HG03103 (cell line): ENCODE results near the gene SPTBN5.

Experiments used
- ATAC-seq: cut with Tn5 transposase; IDR thresholded peaks from one replicate; pipeline ENCODE4 v1.9.1; 2021; ENCODE audit warnings: low read depth; ENCODE audit not compliant: unreplicated experiment

Gene SPTBN5

DNA sequence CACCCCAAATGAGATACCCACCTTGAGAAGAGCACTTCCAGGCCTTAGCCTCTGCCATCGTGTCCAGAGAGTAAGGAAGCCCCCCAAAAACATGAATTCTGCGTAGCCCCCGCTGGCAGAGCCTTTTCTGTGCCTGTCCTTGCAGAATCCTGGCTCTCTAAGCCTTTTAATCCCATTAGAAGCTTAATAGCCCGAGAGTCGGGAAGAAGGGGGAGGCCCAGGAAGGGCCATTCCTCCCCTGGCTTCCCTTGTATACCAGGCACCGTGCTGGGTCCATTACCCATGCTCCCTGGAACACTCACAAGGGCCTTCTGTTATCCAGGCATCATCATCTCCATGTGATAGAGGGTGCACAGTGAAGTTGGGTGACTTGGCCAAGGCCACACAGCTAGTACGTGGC lies 7.1 kb downstream of the SPTBN5 start:
- no peak for ATAC-seq

DNA sequence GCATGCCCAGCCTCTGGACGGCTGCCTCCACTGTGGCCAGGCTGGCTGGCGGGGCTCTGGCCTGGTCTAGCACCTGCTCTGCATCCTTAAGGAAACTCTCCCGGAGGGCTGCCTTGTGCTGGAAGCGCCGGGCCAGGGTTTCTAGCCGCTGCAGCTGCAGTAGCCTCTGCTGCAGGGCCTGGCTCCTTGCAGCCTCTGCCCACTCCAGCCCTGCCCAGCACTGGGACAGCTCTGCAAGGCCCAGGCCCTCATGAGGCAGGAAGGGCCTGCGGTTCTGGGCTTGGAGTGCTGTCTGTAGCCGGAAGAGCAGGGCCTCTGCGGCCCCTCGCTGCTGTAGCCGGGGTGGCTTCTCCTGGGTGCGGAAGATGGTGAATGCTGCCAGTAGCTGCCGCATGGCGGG lies 8.0 kb downstream of the SPTBN5 start:
- no peak for ATAC-seq

DNA sequence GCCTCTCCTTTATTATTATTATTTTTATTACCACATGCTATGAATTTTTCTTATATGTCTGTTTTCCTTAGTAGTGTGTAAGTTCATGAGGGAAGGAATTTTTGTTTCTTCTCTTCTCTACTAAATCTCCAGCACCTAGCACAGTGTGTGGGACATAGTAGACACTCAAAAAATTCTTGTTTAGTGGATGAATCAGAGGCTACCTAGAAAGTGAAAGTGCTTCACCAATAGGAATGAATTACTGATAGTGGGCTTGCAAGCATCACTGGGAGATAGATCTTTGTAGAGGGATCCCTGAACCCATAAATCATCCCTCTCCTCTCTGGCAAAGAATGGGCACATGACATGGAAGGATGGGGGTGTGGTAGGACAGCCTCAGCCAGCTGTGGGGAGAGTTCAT lies 8.5 kb downstream of the SPTBN5 start:
- ATAC-seq: no peak

GRCh38 chr15:41884458-41884857 lies 9.4 kb downstream of the SPTBN5 start:
- ATAC-seq: no peak

DNA sequence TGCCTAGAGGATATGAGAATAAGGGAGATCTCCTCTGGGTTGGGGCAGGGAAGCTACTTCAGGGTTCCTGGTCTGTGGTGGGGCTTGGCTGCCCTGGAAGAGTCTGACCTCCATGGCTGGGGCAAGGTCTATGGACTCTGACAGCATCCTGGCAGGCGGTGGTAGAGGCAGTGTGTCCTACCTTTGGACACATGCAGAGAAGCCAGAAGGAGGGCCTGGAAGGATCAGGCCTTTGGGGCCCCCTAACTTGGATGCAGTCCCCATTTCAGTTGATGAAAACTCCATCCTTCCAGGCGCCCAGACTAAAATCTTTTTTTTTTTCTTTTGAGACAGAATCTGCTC lies 10.4 kb downstream of the SPTBN5 start:
- ATAC-seq: no peak

DNA sequence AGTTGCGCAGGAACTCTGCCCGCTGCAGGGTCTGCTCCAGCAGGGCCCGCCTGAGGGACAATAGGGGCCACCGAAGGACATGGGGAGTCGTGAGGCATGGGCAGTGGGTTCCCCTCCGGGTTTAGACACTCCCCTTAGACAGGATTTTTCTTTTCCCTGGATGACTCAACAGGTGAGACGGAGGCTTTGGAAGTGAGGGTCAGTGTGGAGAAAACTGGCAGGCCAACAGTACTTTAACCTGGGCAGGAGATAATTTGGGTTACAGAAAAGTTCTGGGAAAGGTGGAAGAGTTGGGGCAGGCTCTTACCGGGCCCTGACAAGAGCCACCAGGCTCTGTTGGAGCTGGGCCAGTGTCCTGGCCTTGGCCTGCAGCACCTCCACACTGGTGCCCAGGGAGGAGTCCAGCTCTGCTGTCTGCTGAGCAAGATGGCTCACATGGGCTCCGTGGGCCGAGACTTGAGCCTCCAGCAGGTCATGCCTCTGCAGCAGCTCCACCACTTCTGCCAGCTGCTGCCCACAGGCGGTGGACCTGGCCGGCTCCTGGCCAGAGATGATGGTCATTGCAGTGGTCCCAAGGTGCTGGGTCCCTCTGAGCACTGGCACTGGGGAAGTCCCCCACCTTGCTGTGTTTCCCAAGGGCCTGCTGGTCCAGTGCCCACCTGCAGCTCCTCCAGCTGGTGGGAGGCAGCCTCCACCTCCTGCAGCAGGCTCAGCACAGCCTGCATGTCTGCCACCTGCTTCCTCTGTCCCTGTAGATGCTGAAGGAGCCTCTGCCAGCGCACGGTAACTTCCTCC lies 11.0 kb downstream of the SPTBN5 start:
- ATAC-seq: no peak

DNA sequence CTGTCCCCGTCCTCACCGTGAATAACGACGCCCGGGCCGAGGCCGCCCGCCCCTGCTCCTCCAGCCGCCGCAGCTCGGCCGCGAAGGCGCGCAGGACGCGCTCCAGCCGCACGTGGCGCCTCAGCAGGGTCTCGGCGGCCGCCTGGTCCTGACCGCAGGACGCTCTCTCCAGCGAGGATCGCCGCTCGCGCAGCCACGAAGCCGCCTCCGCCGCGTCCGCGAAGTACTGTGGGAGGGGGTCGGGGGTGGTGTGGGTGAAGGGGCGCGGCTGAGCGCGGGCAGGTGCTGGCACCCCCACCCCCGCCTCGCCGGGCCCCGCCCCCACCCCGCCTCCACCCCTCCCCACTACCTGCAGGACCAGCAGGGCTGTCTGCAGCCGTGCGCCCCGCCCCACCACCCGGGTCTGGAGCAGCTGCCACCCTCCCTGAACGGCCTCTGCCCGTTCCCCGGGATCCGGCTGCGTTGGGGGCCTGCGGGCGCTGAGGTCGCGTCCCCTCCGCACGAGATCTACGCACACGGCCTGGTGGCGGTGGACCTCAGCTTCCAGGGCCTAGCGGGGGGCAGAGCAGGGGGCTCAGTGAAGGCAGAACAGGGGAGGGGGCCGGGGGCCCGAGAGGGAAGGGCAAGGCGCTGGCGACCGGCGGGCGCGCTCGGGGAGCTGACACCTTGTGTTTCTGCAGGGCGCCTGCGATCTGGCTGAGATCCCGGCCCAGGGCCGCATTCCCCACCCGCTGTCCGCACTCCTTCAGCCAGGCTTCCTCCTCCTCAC lies 11.7 kb downstream of the SPTBN5 start:
- no peak for ATAC-seq

DNA sequence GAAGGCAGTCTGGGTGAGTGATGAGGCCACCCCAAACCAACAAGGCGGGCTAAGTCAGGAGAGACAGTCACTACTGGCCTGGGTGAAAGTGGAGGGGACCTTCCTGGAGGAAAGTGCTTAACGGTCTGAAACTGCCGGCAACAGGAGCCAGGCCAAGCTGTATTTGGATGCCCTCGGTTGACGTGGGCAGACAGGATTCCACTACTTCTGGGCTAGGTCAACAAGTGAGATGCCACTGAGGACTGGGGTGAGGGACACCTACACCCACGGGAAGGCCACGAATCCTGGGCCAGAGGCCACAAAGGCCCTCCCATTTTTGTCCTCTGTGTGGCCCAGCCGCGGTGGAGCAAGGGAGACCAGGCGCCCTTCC lies 12.3 kb downstream of the SPTBN5 start:
- ATAC-seq: no peak

- no peak for ATAC-seq
These were observed 12.8 kb downstream of the SPTBN5 start for GRCh38 chr15:41881086-41881485.

GRCh38 chr15:41880156-41880877 lies 13.5 kb downstream of the SPTBN5 start:
- ATAC-seq: no peak

DNA sequence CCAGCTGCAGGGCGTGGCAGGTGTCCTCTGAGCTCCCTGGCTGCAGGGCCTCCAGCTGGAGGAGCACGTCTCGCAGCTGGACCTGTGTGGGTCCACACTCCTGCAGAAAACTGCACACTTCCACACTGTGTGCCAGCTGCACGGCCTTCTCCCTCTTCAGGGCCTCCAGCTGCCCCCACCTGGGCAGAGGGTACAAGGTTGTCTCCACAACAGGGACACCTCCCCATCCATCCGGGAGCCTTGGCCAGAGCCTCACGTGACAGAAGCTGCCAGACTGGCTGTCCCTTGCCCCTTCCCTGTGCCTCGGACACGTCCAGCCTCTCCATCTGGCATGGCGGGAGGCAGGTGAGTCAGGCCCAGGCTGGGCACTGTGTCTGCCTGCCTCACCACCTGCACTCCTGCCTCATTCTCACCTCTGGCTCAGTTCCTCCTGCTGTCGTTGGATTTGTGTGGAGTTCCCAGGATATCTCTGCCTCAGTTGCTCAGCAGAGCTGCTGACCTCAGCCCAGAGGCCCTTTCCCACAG lies 14.5 kb downstream of the SPTBN5 start:
- ATAC-seq: no peak

DNA sequence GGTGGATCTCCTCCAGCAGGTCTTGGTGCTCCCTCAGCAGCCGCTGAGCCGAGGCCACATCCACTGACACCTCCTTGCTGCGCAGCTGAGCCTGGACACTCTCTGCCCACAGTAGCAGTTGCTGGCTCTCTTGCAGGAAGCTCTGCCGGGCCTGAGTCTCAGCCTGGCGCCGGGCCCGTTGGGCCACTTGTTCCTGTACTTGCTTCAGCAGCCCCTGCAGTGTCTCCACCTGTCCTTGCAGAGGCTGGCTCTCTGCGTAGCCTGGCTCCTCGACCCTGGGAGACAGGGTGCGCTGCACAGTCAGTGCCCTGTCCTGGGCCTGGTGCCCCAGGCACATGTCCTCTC lies 15.5 kb downstream of the SPTBN5 start:
- no peak for ATAC-seq

- no peak for ATAC-seq
These were observed 16.1 kb downstream of the SPTBN5 start for GRCh38 chr15:41877631-41878354.

- ATAC-seq: no peak
These were observed 17.2 kb downstream of the SPTBN5 start for GRCh38 chr15:41876689-41877088.

DNA sequence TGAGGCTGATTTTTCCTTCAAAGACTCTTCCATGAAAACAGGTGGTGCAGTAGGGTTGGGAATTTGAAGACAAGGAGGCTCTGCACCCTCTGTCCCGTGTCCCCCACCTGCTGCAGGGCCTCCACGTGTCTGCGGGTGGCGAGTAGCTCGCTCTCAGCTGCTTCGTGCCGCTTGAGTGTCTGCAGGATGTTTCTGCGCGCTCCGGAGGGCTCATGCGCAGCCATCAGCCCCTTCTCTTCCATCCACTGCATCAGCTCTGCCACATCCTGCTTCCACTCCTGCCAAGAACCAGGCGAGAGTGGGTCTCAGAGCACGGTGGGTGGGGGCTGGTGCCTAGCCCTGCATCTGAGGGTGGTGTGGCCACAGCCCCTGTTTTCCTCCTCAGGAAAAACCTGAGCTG lies 17.8 kb downstream of the SPTBN5 start:
- ATAC-seq: no peak

DNA sequence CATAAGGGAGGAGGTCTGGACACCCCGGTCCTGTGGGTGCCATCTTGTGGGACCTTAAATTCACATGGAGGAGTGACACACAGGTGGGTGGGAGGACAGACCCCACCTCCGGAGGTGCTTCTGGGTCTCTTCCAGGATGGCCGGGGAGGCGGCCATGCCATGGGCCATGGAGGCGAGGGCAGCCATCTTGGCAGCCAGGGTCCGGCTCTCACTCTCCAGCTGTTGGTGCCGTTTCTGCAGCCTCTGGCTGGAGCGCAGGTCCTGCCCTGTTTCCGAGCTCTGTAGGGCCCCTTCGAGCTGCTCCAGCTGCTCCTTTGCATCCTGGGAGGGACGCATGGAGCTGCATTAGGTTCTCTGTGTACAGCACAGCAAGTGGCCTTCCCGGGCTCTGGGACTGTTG lies 19.1 kb downstream of the SPTBN5 start:
- ATAC-seq: no peak

DNA sequence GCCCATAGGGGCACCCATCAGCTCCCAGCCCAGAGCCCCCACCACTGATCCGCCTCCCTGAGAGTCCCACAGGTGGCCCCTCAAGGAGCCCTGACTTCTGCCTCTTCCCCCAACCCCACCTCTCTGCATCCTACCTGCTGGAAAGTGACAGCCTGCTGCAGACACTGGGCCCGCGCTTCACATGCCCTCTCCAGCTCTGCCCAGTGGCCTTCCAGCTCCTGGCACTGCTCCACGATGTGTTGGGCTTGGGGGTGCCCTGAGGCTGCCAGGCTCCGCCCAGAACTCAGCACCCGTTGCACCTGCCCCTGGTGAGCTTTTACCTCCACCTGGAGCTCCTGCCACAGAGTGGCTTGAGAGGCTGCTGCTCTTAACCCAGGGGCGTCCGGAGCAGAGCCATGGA lies 20.1 kb downstream of the SPTBN5 start:
- no peak for ATAC-seq

- no peak for ATAC-seq
These were observed 21.6 kb downstream of the SPTBN5 start for GRCh38 chr15:41872166-41872747.

DNA sequence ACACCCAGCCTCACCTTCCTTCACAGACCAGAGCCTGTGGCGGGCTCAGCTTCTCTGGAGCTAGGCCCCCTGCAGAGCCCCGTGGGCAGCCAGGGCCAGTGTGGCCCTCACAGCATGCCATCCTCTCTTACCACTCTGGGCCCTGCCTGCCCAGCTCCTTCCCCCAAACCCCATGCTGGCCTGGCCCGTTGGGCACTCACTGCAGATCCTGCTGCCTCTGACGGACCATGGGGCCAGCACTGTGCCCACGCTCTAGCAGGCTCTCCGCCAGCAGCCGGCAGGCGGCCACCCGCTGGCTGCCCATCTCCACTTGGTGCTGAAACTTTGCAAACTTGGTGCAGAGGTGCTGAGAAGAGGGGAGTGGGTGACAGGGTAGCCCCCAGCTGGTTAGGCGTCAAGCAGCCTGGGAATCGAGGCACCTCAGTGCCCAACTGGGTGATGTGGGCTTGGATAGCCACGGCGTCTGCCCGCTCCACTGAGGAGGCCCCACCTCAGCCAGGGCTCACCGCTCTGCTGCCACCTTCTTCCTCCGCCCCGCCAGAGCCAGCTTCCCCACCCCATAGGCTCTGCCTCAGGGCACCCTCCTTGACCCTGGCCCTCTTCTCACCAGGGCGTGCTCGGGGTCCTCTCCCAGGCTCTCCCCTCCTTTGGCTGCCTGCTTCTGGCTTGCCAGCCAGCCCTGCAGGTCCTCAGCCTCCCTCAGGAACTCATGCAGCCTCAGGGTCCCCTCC lies 22.5 kb downstream of the SPTBN5 start:
- no peak for ATAC-seq

GRCh38 chr15:41870689-41871081 lies 23.2 kb downstream of the SPTBN5 start:
- no peak for ATAC-seq
